Activated naive CD4-positive, alpha-beta T cell treated with anti-CD3 and anti-CD28 coated beads for 36 hours (primary cell): ENCODE data around the gene HUWE1. TPM values are rescaled to one million over a fixed set of nuclear protein-coding genes. Genes with fewer than 3 reads are reported as not detected.

ENCODE experiments used
- CTCF ChIA-PET: fragments of 350-600 bp; sonication (Branson Sonifier 250); formaldehyde crosslinking; loops from one replicate; lab custom pipeline; 2021; ENCODE audit warnings: antibody characterized with exemption; lab: Charles Lee
- DNase-seq: peaks from one replicate; pipeline ENCODE4 v3.0.0-alpha.2; 2020
- H3K27ac Mint-ChIP-seq: one replicate; pipeline ENCODE4 v1.8.0; 2021; ENCODE audit warnings: mild to moderate bottlenecking, mixed read lengths
- H3K27me3 Mint-ChIP-seq: one replicate; pipeline ENCODE4 v1.8.0; 2021; ENCODE audit warnings: low read depth, mixed read lengths
- H3K36me3 Mint-ChIP-seq: one replicate; pipeline ENCODE4 v1.8.0; 2021; ENCODE audit warnings: low read depth, mixed read lengths
- H3K4me1 Mint-ChIP-seq: one replicate; pipeline ENCODE4 v1.8.0; 2021; ENCODE audit warnings: low read depth, mixed read lengths
- H3K4me3 Mint-ChIP-seq: one replicate; pipeline ENCODE4 v1.8.0; 2021; ENCODE audit warnings: mild to moderate bottlenecking, moderate library complexity, mixed read lengths
- H3K9me3 Mint-ChIP-seq: one replicate; pipeline ENCODE4 v1.8.0; 2021; ENCODE audit warnings: mixed read lengths
- intact Hi-C: fragments of 100-400 bp; cut with micrococcal nuclease; formaldehyde crosslinking; loops from one replicate; pipeline ENCODE4 v1.15.1; 2023
- total RNA-seq, 2 experiments: library from RNA; stranded (reverse); gene quantifications; one replicate each; pipeline ENCODE4 v1.2.3, GENCODE V29; 2021

Gene HUWE1
- total RNA-seq, 2 experiments from 2014 or later, result 596 to 603 TPM

DNA sequence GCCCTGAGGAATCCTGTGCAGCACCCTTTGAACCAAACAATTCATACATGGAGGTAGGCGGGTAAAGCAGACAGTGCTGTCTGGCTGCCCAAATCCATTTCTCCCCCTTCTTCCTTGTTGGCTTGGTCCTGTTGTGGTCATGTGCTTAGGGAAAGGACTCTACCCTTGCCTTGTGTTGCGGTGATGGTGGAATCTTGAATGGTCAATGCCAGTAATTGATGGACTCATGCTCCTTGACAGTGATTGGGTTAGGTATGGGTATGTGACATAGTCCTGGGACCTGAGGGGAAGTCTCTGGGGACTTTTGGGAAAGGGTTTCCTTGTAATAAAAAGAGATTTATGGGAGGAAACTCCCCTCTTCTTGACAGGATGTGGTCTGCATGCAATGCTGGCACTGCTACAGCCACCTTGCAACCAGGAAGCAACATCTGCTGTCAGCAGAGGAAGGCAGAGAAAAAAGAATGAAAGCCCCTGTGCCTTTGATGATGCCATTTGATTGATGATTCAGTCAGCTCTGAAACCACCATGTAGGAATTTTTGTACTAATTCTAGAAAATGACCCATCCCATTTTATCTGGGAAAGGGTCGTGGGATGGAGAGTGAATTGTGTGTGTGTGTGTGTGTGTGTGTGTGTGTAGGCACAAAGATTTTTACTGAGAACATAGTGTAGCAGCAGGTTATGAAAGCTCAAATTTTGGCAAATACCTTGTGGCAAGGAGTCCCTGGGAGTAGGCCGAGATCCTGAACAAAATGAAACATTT lies 30.0 kb upstream of the HUWE1 start:
- H3K9me3 Mint-ChIP-seq, result no peaks in the 10 kb centered on the region
- CTCF ChIA-PET, result interaction anchor here (0.7 to 2.5 kb wide), 4 partner anchors 16 to 116 kb away, joined by 3 to 11 read pairs (median 5); partner anchors contain the start of gene HUWE1
- peaks cover 34% of the 10 kb centered on the region for H3K4me1 Mint-ChIP-seq
- peak overlapping the region; percentile 94 for H3K27ac Mint-ChIP-seq
- intact Hi-C loops, result loop anchor here (1.0 to 10.0 kb wide), 7 partner anchors 11 to 1446 kb away; partner anchors contain the start of genes PHF8 and TSPYL2
- no peaks in the 10 kb centered on the region for H3K27me3 Mint-ChIP-seq
- H3K4me3 Mint-ChIP-seq, result peak overlapping the region; percentile 85
- peak; percentile 81 for DNase-seq
- peaks cover 37% of the 10 kb centered on the region for H3K36me3 Mint-ChIP-seq

DNA sequence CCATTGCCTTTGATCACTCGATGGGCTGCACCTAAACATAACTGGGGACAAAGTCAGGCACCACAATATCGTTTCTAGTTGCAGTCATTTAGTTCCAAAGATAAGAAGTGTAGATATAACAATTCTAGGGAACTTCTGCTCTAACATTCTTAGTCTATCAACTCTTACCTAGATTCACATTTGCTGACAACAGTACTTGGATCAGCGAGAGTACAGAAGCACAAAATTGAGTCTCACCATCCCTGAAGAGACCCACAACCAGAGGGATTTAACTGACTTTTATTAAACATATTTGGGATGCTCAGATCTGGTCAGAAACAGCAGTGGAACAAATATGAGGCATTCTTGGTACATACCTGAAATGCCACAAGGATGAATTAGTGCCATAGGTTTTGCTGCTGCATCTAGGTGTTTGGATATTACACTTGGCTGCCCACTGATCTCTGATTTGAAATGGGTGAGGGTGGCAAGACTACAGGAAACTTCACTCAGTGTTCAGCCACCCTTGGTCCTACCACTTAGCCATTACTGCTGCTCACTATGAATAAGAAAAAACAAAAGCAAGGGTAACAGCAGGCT lies 28.9 kb upstream of the HUWE1 start:
- DNase-seq, result no peak
- Mint-ChIP-seq H3K4me3 (peak overlapping the region; percentile 85), H3K27me3 (no peaks in the 10 kb centered on the region), H3K36me3 (peaks cover 44% of the 10 kb centered on the region), H3K4me1 (peaks cover 39% of the 10 kb centered on the region), H3K9me3 (peaks cover 2% of the 10 kb centered on the region), H3K27ac (peak overlapping the region; percentile 94)
- intact Hi-C loops, result loop anchor here (5.0 to 10.0 kb wide), 4 partner anchors 459 to 1447 kb away; partner anchors contain the start of gene TSPYL2
- CTCF ChIA-PET, result interaction anchor here (1.0 to 2.5 kb wide), 3 partner anchors 17 to 32 kb away, joined by 6 to 11 read pairs (median 8); partner anchors contain the start of gene HUWE1

DNA sequence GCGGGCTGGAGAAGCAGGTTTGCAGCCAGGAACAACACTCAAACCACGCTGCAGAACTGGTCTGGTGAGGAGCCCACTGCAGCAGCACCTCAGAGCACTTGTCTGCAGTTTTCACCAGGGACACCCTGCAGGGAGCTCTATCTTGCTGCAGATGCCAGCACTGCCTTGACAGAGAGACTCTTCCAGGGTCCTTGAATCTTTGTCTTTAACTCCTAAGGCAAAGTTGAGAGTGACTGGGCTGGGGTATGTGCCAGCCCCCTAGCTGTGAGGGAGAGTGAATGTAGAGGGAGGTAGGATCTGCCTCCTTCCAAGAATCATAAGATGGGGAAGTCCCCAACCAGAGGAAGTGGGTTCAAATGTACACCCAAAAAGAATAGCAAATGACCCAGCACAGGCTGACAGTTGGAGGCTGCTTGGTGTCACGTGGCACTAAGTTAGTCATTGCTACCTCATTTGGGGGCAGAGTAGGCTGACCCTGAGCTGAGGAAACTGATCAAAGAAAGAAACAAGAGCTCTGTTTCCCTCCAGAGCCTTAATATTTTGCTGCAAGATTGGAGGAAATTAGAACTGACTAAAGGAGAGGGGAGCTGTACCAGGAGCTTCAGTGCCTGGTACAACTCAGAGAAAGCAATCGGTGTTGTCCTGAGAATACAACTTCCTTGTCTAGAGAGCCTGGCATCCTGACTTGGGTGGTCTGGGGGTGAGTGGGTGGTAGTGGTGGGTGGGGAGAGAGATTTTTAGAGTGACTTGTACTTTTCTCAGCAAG lies 28.2 kb upstream of the HUWE1 start:
- Mint-ChIP-seq H3K4me3 (peak overlapping the region; percentile 85), H3K27me3 (no peaks in the 10 kb centered on the region), H3K9me3 (peaks cover 2% of the 10 kb centered on the region), H3K27ac (peak overlapping the region; percentile 94), H3K4me1 (peaks cover 34% of the 10 kb centered on the region), H3K36me3 (peaks cover 49% of the 10 kb centered on the region)
- intact Hi-C loops, result loop anchor here (1.0 to 10.0 kb wide), 7 partner anchors 24 to 1448 kb away; partner anchors contain the start of gene TSPYL2
- CTCF ChIA-PET, result interaction anchor here (0.8 to 2.5 kb wide), 5 partner anchors 9 to 31 kb away, joined by 3 to 11 read pairs (median 6); partner anchors contain the start of gene HUWE1
- peak; percentile 77 for DNase-seq

DNA sequence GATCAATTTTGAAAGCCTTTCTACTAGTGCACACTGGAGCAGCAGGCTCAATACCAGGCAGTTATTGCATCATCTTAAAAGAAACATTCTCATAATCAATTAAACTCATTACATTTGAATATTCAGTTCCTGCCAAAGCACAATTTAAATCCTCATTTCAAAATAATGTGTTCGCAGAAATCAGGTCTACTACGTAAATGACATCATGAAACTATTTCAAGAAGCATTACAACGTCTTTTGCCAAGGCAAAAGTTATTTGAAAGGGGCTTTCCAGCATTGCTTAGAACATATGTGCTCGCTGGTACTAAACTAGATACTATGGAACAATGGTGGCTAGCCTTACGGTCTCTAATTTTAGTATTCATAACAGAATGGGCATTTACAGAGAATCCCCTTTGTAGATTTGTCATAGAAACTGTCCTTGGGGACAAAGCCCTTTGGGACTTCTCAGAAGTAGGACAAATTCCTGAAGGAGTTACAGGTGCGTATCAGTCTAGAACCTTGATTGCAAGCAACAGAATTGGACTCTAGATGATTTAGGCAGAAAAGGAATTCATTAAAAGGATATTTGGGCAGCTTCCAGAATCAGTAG lies 27.6 kb upstream of the HUWE1 start:
- no peaks in the 10 kb centered on the region for H3K27me3 Mint-ChIP-seq
- peak overlapping the region; percentile 85 for H3K4me3 Mint-ChIP-seq
- peak overlapping the region; percentile 94 for H3K27ac Mint-ChIP-seq
- peaks cover 30% of the 10 kb centered on the region for H3K4me1 Mint-ChIP-seq
- peaks cover 2% of the 10 kb centered on the region for H3K9me3 Mint-ChIP-seq
- intact Hi-C loops, result loop anchor here (1.0 to 10.0 kb wide), 6 partner anchors 24 to 921 kb away; partner anchors contain the start of gene TSPYL2
- no peak for DNase-seq
- peaks cover 52% of the 10 kb centered on the region for H3K36me3 Mint-ChIP-seq
- CTCF ChIA-PET, result interaction anchor here (1.1 to 1.5 kb wide), 2 partner anchors 8 to 30 kb away, joined by 3 to 8 read pairs; no protein-coding TSS in a partner anchor

DNA sequence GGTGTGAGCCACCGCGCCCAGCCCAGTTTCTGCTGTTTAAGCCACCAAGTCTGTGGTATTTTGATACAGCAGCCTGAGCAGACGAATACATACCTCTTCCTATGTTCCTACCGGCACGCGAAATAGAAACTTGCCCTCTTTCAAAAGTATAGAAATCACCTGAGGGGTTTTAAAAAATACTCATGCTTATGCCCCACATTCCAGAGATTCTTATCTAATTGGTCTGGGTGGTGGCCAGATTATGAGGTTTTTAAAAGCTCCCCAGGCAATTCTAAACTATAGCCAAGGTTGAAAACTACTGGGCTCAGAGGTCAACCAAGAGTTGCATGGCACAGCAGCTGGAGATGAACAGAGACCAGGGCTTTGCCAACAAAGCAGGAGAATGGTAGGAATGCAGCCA lies 24.9 kb upstream of the HUWE1 start:
- DNase-seq, result no peak
- Mint-ChIP-seq H3K4me3 (peak overlapping the region; percentile 27), H3K27ac (no peak overlapping the region), H3K27me3 (no peaks in the 10 kb centered on the region), H3K9me3 (peaks cover 2% of the 10 kb centered on the region), H3K4me1 (peaks cover 14% of the 10 kb centered on the region), H3K36me3 (peaks cover 62% of the 10 kb centered on the region)
- CTCF ChIA-PET, result interaction anchor here (1.4 kb wide), 1 partner anchor 25 kb away, joined by 4 read pairs; the partner anchor contains the start of gene HUWE1
- intact Hi-C loops, result loop anchor here (10.0 kb wide), 3 partner anchors 463 to 923 kb away; partner anchors contain the start of gene TSPYL2

DNA sequence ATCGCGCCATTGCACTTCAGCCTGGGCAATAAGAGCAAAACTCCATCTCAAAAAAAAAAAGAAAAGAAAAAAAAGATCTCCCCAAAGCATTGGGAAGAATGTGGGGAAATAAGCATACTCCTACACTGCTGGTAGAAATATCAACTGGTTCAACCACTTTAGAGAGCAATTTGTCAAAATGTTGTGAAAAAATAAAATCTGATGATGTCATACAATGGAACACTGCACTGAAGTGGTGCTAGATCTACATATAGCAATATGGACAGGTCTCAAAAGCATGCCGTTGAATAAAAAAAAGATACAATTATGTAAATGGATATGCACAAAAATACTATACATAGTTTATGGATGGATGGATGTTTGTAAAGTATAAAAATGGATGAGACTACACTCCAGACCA lies 18.3 kb upstream of the HUWE1 start:
- CTCF ChIA-PET, result no interaction called here

DNA sequence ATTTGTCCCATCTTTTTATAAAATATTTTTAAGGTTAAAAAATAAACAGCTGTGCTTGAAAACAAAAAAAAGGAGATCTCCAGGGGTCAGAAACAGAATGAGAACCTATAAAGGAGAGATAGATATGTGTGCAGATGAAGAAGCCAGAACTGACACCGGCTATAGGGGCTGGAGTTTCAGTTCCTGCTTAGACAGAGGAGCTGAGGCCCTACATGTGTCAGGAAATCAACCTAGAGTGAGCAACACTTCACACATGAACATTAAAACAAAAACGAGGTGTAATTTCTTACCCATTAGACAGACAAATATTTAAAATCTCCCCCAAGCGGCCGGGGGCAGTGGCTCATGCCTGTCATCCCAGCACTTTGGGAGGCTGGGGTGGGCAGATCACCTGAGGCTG lies 17.8 kb upstream of the HUWE1 start:
- no peaks in the 10 kb centered on the region for H3K27me3 Mint-ChIP-seq
- no peaks in the 10 kb centered on the region for H3K4me1 Mint-ChIP-seq
- H3K4me3 Mint-ChIP-seq, result no peak overlapping the region
- intact Hi-C loops, result no loop called here
- CTCF ChIA-PET, result no interaction called here
- DNase-seq, result no peak
- no peaks in the 10 kb centered on the region for H3K9me3 Mint-ChIP-seq
- no peak overlapping the region for H3K27ac Mint-ChIP-seq
- H3K36me3 Mint-ChIP-seq, result peaks cover 38% of the 10 kb centered on the region

More for the DNA sequence above, 18.3 kb upstream of the HUWE1 start:
- Mint-ChIP-seq H3K4me3 (no peak overlapping the region), H3K4me1 (no peaks in the 10 kb centered on the region), H3K9me3 (no peaks in the 10 kb centered on the region), H3K27me3 (no peaks in the 10 kb centered on the region), H3K27ac (no peak overlapping the region), H3K36me3 (peaks cover 39% of the 10 kb centered on the region)
- DNase-seq, result no peak
- intact Hi-C loops, result no loop called here

DNA sequence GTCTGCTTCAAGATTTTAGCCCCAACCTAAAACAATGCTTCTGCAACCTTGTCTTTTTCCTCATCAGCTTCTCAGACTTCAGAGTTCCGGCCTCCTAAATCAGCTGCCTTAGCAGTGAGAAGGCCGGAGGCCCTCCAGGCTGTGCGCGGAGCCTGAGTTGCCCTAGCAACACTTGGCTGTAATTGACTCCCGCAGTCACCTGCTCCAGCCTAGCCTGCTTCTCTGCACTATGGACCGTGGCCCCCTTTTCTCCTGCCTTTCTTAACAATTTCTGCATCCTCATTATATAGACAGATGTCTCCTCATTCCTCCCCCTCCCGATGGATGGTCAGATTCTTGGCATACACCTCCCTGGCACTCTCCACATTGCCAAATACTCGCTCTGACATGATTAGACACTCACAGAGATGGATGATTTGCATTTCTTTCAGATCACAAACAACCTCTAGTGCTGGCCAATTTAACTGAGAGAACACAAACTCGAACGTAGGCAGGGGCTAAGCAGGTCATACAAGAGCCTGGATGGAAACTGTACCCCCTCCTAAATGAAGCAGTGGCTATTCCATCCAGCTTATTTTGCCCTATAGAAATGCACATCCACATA lies 9.5 kb upstream of the HUWE1 start:
- Mint-ChIP-seq H3K36me3 (peaks cover 13% of the 10 kb centered on the region), H3K4me1 (peaks cover 21% of the 10 kb centered on the region), H3K4me3 (no peak overlapping the region), H3K27me3 (no peaks in the 10 kb centered on the region), H3K27ac (peak overlapping the region; percentile 50), H3K9me3 (no peaks in the 10 kb centered on the region)
- CTCF ChIA-PET, result no interaction called here
- DNase-seq, result no peak
- intact Hi-C loops, result no loop called here

DNA sequence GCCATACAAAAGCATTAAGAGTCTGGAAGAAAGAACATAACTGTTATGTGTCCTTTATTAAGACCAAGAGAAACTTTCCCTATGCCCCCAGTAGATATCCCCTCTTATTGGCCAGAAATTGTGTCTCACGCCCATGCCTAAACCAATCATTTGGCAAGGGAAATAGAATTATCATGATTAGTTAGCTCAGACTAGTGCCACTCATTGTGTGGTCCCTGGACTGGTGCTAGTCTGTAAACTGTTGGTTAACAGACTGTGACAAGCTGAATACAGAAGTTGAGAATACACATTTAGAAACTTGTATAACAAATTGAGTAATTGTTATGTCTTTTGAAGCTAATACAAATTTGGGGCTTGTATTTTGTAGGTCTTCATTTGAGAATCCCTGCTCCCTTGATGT lies 8.1 kb upstream of the HUWE1 start:
- no peak overlapping the region for H3K27ac Mint-ChIP-seq
- CTCF ChIA-PET, result no interaction called here

DNA sequence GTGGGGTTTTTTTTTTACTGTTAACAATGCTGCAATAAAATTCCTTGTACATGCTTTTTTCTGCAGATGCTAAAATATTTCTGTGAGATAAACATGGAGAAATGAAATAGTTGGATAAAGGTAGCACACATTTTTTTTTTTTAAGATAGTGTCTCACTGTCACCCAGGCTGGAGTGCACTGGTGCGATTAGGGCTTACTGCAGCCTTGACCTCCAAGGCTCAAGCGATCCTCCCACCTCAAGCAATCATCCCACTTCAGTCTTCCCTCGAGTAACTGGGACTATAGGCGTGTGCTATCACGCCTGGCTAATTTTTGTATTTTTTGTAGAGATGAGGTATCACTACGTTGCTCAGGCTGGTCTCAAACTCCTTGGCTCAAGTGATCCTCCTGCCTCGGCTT lies 1.8 kb upstream of the HUWE1 start:
- Mint-ChIP-seq H3K4me1 (peaks cover 7% of the 10 kb centered on the region), H3K27me3 (no peaks in the 10 kb centered on the region), H3K27ac (no peak overlapping the region), H3K4me3 (no peak overlapping the region), H3K9me3 (no peaks in the 10 kb centered on the region), H3K36me3 (peaks cover 13% of the 10 kb centered on the region)
- intact Hi-C loops, result no loop called here
- no peak for DNase-seq
- CTCF ChIA-PET, result no interaction called here

More for the DNA sequence above, 8.1 kb upstream of the HUWE1 start:
- intact Hi-C loops, result no loop called here
- Mint-ChIP-seq H3K27me3 (no peaks in the 10 kb centered on the region), H3K4me3 (no peak overlapping the region), H3K9me3 (no peaks in the 10 kb centered on the region), H3K4me1 (peaks cover 22% of the 10 kb centered on the region), H3K36me3 (peaks cover 6% of the 10 kb centered on the region)
- DNase-seq, result no peak

DNA sequence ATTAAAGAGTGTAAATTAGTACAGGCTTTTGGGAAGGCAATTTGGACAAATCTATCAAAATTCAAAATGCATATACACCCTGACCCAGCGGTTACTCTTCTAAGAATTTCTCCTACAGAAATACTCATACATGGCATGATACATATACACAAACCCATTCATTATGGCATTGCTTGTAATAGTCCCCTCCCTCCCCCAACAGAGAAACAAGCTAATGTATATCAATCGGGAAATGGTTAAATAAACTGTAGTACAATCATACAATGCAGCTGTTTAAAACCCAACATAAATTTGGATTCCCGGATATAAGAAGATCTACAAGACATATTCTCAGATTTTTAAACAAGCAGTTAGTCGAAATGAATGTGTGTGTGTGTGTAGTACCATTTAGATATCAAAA lies 808 bp downstream of the HUWE1 start:
- no peak for DNase-seq
- no peaks in the 10 kb centered on the region for H3K27me3 Mint-ChIP-seq
- peak overlapping the region; percentile 94 for H3K27ac Mint-ChIP-seq
- intact Hi-C loops, result loop anchor here (2.0 kb wide), 1 partner anchor 603 kb away; the partner anchor contains the start of gene TSPYL2
- CTCF ChIA-PET, result interaction anchor here (1.2 to 2.7 kb wide), 2 partner anchors 26 to 30 kb away, joined by 4 to 11 read pairs; no protein-coding TSS in a partner anchor
- H3K36me3 Mint-ChIP-seq, result peaks cover 31% of the 10 kb centered on the region
- no peaks in the 10 kb centered on the region for H3K9me3 Mint-ChIP-seq
- H3K4me1 Mint-ChIP-seq, result peaks cover 11% of the 10 kb centered on the region
- H3K4me3 Mint-ChIP-seq, result peak overlapping the region; percentile 92
